COR-L47 (cell line): ENCODE data around the gene CABP2.
"Not testable (repeated sequence)": the region's sequence is repeated elsewhere in the genome, so short reads cannot be mapped to it uniquely, and the experiment has no call there.

ENCODE experiments used
- DNase-seq: peaks from one replicate; lab custom pipeline; 2025; lab: John Stamatoyannopoulos, UW

Gene CABP2

DNA sequence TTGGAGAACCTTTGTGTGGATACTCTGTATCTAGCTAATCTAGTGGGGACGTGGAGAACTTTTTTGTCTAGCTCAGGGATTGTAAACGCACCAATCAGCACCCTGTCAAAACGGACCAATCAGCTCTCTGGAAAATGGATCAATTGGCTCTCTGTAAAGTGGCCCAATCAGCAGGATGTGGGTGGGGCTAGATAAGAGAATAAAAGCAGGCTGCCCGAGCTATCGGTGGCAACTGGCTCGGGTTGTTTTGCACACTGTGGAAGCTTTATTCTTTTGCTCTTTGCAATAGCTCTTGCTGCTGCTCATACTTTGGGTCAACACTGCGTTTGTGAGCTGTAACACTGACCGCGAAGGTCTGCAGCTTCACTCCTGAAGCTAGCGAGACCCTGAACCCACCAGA lies 46.6 kb downstream of the CABP2 start:
- not testable (repeated sequence) for DNase-seq

DNA sequence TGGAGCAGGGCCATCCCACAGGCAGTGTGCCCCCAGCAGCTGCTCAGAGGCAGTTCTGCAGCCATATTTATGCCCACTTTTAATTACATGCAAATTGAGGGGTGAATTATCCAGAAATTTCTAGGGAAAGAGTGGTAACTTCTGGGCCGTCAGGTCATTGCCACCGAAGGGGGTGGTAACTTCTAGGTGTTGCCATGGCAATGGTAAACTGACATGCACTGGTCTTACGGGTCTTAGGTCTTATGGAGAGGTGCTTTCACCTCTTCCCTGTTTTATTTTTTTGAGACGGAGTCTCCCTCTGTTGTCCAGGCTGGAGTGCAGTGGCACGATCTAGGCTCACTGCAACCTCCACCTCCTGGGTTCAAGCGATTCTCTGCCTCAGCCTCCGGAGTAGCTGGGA lies 50.4 kb downstream of the CABP2 start:
- DNase-seq = no peak

DNA sequence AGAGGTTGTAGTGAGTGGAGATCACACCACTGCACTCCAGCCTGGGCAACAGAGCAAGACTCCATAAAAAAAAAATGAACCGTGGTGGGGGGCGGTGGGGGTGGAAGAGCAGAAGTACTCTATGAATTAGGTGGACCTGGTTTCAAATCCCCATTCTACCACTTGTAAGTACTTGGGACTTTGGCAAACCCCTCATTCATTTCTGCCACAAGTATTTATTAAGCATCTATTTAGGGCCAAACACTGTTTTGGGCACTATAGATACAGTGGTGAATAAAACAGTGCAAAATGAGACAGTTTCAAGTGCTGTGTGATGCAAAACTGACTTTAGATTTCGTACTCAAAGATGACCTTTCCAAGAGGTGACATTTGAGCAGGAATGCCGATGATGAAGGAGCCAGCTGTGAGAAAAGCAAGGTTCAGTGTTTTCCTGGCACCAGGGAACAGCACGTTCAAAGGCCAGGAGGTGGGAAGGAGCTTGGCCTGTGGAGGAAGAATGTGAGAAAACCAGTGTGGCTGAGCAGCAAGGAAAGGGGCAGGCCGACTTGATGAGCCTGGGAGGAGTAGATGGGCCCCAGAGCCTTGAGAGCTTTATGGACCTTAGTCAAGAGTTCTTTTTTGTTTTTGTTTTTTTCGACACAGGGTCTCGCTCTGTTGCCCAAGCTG lies 52.8 kb downstream of the CABP2 start:
- no peak for DNase-seq

DNA sequence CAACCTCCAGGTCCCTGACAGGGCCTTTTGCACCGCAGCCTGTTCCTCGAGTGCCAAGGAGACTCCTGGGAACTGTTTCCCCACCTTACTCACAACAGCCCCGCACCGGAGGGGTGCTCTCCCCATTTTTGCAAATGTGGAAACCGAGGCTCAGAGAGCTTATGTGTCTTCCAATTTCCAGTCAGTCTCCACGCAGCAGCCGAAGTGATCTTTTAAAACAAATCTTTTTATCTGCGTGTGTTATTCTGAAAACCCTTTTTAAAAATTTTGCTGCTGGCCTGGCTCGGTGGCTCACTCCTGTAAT lies 53.8 kb downstream of the CABP2 start:
- DNase-seq = no peak
